HUDEP-2 (cell line): Measurements from ENCODE around the gene ABCA8.
"Not testable (repeated sequence)": the region's sequence is repeated elsewhere in the genome, so short reads cannot be mapped to it uniquely, and the experiment has no call there.

Source experiments
- DNase-seq, 76 experiments: peaks; one replicate each; lab custom pipeline; 2025; ENCODE audit not compliant: unreplicated experiment in 76 of 76; lab: John Stamatoyannopoulos, UW

The ABCA8 gene, protein sequence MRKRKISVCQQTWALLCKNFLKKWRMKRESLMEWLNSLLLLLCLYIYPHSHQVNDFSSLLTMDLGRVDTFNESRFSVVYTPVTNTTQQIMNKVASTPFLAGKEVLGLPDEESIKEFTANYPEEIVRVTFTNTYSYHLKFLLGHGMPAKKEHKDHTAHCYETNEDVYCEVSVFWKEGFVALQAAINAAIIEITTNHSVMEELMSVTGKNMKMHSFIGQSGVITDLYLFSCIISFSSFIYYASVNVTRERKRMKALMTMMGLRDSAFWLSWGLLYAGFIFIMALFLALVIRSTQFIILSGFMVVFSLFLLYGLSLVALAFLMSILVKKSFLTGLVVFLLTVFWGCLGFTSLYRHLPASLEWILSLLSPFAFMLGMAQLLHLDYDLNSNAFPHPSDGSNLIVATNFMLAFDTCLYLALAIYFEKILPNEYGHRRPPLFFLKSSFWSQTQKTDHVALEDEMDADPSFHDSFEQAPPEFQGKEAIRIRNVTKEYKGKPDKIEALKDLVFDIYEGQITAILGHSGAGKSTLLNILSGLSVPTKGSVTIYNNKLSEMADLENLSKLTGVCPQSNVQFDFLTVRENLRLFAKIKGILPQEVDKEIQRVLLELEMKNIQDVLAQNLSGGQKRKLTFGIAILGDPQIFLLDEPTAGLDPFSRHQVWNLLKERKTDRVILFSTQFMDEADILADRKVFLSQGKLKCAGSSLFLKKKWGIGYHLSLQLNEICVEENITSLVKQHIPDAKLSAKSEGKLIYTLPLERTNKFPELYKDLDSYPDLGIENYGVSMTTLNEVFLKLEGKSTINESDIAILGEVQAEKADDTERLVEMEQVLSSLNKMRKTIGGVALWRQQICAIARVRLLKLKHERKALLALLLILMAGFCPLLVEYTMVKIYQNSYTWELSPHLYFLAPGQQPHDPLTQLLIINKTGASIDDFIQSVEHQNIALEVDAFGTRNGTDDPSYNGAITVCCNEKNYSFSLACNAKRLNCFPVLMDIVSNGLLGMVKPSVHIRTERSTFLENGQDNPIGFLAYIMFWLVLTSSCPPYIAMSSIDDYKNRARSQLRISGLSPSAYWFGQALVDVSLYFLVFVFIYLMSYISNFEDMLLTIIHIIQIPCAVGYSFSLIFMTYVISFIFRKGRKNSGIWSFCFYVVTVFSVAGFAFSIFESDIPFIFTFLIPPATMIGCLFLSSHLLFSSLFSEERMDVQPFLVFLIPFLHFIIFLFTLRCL (N-terminal part only)

DNA sequence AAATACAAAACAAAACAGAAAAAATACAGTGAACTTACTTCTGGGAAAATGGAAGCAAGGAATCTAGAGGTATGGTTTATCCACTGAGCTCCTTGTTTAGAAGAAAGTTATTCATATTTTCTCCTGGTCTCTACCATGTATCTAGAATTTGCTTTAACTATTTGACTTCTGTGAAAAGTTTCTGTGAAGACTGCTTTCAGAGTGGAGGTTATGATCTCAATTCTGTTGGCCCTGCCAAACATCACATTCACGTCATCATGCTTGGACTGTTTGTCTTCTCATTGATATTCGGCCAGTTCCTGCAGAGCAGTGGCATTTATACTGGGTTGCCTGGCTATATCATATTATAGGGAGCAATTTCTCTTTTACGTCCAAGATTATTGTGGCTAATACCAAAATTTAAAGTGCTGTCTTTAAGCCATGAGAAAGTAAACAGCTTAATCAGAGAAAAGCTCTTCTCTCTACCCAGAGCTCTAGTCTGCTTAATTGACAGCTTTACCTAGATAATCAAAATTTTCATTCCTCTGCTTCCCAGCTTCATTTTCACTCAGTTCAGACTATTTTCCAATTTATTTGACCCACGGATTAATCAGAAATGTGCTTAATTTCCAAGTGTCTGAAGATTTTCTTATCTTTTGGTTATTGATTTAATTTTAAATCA lies at the start of gene ABCA8:
ABCA8 (minus strand) TSS at position 212 of the 661 bp plus-strand sequence. CDS start 13,358 bp downstream, outside the sequence.
- DNase-seq: no peak

DNA sequence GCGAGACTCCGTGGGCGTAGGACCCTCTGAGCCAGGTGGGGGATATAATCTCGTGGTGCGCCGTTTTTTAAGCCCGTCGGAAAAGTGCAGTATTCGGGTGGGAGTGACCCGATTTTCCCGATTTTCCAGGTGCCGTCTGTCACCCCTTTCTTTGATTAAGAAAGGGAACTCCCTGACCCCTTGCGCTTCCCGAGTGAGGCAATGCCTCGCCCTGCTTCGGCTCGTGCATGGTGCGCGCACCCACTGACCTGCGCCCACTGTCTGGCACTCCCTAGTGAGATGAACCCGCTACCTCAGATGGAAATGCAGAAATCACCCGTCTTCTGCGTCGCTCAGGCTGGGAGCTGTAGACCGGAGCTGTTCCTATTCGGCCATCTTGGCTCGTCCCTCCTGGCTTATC lies 49.6 kb upstream of the ABCA8 start:
- DNase-seq: not testable (repeated sequence)

DNA sequence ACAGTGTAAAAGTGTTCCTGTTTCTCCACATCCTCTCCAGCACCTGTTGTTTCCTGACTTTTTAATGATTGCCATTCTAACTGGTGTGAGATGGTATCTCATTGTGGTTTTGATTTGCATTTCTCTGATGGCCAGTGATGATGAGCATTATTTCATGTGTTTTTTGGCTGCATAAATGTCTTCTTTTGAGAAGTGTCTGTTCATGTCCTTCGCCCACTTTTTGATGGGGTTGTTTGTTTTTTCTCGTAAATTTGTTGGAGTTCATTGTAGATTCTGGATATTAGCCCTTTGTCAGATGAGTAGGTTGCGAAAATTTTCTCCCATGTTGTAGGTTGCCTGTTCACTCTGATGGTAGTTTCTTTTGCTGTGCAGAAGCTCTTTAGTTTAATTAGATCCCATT lies 44.6 kb upstream of the ABCA8 start:
- not testable (repeated sequence) for DNase-seq

DNA sequence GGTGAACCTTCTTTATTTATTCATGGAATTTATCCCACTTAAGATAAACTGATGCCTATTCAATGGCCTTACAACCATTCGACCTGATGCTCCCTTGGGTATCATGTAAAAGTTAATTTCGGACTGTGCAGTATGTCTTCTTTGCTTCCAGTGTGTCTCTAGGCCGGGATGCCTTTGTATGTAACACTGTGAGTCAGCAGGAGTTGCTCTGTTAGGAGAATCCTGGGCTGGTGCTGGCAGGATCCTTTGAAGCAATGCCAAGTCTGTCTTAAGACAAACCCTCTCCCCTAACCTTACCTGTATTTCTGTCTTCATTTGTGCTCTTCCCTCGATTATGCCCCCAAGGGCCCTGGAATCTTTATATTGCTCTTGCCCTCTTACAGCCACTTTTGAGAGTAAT lies 37.9 kb upstream of the ABCA8 start:
- no peak for DNase-seq

DNA sequence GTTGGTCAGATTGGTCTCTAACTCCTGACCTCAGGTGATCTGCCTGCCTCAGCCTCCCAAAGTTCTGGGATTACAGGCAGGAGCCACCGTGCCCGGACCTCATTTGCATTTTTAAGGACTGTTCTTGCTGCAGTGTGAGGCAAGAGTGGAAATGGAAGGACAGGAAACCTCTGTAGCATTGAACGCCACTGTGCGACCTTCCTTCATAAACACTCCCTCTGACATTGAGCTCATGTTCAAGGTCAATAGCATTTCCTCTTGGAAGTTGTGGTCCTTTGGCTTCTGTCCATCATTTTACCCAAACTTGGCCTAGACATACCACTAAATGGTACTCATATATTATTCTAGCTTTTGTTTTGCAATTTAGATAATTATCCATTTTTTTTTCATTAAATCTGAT lies 32.8 kb upstream of the ABCA8 start:
- no peak for DNase-seq

DNA sequence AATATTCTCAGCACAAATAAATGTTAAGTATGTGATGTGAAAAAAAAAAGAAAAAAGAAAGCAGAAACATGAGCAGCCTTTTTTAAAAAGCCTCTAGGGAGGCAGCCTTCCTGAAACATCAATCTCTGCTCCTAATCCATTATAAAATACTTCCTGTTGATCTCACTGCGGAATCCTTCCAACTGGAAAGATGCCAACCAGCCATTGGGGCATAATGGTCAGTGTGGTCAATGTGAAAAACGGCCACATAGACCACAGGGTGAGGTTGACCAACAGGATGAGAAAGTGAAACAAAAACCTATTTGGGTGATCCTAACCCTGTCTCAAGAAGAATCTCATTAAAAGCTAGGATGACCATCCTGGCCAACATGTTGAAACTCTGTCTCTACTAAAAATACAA lies 26.1 kb upstream of the ABCA8 start:
- DNase-seq: no peak

DNA sequence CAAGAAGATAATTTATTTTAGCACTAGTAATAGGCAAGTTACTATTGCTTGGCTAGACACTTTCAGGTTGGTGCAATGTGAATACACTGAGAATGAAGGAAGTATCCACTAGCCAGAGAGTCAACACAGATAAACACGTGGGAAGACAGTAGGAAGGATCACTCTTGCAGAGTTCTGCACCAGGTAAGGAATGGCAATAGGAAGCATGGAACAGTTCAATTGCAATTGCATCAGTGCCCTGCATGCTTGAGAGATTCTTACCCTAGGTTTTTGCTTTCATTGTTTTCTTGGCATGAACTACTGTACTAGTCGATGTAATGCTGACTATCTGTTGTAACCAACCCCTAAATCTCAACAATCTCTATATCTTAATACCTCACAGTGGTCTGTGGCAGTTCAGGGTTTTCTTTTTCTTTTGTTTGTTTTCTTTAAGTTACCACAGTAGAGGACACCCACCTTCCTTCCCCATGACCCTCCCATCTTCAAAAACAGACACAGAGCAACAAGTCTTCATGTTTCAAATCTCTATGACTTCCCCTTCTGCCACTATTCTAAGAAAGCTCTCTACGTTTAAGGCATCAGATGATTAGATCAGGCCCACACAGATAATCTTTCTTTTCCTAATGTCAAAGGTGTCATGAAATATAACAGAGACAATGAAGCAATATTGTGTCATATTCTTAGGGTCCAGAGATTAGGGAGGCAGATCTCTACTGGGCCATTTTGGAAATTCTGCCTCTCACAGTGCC lies 18.1 kb upstream of the ABCA8 start:
- no peak for DNase-seq

DNA sequence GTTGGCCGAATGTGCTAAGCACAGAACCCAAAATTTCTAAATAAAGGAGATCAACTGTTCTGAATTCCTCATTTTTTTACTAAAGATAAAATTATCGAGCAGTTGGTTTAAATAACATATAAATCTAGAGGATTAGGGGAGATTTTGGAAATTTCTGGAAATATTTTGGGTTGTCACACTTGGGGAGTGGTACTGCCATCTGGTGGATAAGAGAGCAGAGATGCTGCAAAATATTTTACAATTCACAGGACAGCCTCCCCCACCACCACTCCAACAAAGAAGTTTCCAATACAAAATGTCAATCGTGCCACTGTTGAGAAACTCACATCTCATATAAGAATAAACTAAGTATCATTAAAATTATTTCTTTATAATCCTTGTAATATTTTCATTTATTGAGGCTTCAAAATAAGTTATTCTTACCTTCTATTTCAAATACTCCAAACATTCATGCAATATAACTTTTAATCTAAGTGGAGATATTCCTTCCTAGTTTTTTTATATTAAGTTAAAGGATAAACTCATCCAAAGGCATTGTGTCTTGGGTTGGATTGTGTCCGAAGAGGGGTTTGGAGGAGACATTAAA lies 17.0 kb upstream of the ABCA8 start:
- peak in 5 of 76 experiments; percentile 0 to 7 (median 3) for DNase-seq

DNA sequence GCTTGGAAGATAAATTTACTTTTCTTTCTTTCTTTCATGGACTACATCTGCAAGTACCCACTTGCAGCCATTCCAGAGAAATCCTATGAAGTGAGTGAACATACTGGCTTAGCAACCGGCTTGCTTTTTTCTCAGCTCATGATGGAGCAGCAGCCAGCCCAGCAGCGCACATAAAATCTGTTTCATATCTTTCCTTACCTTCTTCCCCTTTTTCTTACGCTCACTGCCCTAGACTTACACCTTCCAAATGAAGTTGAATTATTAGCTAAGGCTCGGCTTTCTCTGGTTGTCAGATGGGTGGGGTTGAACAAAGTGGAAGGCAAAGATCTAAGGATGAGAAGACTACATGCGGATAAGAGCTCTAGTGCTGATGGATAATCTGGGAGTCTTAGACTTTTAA lies 13.9 kb upstream of the ABCA8 start:
- no peak for DNase-seq

DNA sequence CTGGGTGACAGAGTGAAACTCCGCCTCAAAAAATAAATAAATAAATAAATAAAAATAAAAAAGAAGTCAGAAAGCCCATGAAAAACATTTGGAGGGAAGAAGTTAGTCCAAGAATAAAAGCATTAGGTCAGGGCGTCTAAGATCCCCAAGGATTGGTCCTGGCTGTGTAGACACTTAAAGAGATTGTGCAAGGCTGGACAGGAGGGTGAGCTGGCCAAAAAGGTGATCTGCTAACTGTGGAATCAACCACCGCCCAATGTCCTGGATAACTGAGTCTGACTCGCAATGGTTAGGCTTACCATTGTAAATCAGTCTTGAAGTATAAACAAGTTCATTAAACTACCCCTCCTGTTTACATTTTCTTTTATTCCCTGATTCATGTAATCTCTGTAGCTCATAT lies 8.8 kb upstream of the ABCA8 start:
- DNase-seq: no peak

DNA sequence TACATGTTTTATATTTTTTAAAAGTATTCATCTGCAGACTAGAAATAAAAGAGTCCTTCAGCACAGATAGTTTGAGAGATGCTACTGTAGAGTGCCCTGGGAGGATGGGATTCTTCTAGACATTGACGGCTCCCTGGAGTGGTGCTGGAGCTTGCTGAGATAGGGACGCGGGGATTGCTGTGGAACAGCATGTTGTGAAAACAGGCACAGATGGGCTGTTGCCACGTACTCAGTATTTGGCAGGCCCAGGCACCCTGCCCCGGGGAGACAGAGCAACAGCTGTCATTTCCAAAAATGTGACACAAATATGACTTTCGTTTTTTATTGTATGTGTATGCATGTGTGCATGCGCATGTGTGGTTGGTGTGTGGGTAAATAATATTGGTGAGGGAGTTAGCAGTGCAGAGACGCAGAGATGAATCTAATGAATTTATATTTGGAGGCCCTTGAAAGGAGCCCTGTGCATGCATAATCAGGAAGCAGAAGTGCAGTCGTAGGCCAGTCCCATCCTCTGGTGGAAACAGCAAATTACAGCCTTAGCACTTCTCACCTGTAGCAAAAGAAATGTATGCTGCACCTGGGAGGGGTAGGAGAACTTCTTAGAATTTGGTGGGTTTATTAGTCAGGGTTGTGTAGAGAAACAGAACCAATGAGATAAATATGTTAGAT lies 6.2 kb upstream of the ABCA8 start:
- no peak for DNase-seq

DNA sequence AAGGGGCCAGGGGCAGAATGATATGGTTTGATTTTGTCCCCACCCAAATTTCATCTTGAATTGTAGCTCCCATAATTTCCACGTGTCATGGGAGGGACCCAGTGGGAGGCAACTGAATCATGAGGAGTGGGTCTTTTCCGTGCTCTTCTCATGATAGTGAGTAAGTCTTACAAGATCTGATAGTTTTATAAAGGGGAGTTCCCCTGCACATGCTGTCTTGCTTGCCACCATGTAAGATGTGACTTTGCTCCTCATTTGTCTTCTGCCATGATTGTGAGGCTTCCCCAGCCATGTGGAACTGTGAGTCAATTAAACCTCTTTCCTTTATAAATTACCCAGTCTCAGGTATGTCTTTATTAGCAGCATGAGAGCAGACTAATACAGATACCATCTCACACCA lies 3.9 kb upstream of the ABCA8 start:
- DNase-seq: not testable (repeated sequence)

DNA sequence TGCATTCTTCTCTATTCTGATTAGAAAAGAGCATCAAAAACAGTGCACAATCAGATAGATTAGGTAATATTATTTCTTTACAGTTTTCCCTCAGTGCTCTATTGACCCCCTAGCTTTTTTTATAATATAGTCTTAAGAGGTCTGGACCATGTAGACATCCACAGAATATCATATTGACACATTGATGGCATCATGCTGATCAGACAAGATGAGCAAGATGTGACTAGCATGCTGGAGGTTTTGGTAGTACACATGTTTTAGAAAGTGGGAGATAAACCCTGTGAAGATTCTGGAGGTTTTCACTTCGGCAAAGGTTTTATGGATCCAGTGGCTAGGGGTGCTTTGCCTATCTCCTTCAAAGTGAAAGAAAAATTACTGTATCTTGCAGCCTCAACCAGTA lies 2.8 kb upstream of the ABCA8 start:
- no peak for DNase-seq

DNA sequence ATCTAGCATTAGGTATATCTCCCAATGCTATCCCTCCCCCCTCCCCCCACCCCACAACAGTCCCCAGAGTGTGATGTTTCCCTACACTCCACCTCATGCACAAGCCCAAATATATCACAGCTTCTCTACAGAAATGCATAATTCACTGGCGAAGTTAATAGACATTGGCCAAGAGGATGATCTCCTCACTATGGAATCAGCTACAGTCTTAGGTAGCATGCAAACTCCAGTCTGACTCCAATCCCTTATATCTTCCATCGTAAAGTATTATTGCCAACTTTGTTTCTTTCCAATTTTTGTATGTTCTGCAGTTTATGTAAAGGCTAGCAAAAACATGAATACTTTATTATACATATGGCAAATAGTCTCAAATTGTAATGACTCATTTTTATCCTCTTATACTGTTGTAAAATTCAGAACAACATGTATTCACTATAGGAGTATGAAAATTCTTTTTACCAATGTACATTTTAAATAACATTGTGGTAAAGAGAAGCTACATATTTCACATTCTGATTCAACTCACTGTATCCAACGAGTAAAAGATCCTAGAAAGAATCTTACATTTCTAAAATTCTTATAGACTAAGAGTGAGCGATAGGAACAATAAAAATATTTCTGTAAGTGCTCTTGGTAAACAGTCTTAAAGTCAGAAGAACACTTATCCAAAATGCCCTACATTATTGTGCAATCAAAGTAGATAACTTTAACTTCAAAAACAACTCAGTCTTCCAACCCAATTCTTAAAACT lies 871 bp downstream of the ABCA8 start:
- DNase-seq: no peak

DNA sequence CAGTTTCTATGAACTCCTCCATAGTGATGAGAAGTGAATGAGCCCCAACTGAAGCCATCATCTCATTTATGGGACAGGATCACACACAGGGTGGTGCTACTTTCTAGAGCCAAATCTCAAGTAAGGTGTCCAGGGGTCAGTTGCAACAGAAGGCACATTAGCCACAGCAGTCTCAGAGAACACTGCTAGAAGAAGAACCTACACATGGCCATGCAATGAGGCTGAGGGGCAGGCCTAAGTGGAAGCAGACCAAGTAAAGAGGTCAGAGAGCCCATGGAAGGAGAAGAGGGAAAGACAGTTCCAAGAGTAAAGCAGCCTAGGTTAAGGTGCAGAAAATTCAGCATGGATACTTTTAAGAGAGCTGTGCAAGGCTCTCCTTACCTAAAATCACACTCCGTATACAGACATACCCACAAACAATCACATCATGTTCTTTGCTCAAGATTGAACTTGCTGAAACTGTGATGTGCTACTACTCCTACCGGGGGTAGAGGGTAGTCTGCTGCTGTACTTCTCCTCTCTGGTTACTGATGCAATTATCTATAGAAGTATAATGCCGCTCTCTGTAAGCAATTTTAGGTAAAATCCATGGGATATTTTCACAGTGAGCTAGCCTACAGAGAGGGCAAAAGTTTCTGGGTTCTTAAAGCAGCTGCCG lies 1.7 kb downstream of the ABCA8 start:
- DNase-seq: no peak

DNA sequence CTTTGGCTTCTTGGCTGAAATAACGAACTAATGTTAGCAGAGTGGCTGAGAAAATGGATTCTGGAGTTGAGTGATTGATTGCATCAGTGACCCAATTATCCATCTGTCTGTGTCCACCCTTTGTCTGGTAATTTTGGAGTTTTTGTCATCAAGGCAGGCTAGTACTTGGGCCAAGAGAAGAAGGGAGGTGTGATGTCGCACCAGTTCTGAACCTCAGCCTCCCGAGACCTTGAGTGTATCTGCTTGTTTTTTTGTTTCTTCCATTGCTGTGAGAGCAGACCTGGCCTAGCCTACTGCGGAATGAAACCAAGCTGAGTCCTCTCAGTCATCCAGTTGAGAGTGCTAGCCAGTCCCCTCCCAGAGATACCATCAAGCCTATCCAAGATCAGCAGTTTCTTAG lies 4.5 kb downstream of the ABCA8 start:
- DNase-seq: no peak

DNA sequence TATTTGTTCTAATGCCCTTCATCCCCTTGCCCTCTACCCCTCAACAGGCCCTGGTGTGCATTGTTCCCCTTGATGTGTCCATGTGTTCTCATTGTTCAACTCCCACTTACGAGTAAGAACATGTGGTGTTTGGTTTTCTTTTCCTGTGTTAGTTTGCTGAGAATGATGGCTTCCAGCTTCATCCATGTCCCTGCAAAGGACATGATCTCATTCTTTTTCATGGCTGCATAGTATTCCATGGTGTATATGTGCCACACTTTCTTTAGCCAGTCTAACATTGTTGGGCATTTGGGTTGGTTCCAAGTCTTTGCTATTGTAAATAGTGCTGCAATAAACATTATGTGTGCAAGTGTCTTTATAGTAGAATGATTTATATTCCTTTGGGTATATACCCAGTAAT lies 7.3 kb downstream of the ABCA8 start:
- DNase-seq: not testable (repeated sequence)
